ENCODE data around the gene TUBA1A. TPM values are rescaled to one million over a fixed set of nuclear protein-coding genes. Genes with fewer than 3 reads are reported as not detected.
"Not testable (repeated sequence)": the region's sequence is repeated elsewhere in the genome, so short reads cannot be mapped to it uniquely, and the experiment has no call there.

The TUBA1A gene
- total RNA-seq, 1 experiment from 2014 or later: 139 TPM

DNA sequence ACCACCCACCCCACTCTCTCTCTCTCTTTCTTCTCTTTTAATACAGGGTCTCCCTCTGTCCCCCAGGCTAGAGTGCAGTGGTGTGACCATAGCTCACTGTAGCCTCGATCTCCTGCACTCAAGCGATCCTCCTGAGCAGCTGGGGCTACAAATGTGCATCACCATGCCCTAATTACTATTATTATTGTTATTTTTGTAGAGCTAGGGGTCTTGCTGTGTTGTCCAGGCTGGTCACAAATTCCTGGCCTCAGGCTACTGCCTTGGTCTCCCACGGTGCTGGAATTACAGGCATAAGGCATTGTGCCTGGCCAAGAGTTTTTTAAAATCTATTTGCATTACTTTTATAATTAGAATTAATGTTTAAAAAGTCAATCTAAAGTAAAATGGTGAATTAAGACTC is 34.7 kb downstream of the TUBA1A start:
- no peaks in the 10 kb centered on the region for H3K27me3 ChIP-seq (ENCODE audit: low read length)
- H3K9me2 ChIP-seq (replicated peaks; ENCODE audit: insufficient read depth, low read length): no peaks in the 10 kb centered on the region
- H4K20me1 ChIP-seq (ENCODE audit: insufficient read depth, low read depth, low read length): no peaks in the 10 kb centered on the region
- no peaks in the 10 kb centered on the region for H3K79me2 ChIP-seq (ENCODE audit: low read length)
- H3K36me3 ChIP-seq (ENCODE audit: insufficient read depth, low read length): no peaks in the 10 kb centered on the region
- H2AFZ ChIP-seq (ENCODE audit: low read length): no peak overlapping the region
- no peak overlapping the region for H3K4me2 ChIP-seq (ENCODE audit: low read depth, low read length, poor library complexity, severe bottlenecking)
- H3K4me3 ChIP-seq (ENCODE audit: low read length): no peak overlapping the region
- no peak overlapping the region for H3K27ac ChIP-seq (ENCODE audit: low read length)
- H3K9me3 ChIP-seq (ENCODE audit: low read length): no peaks in the 10 kb centered on the region
- no peak overlapping the region for H3K9ac ChIP-seq (ENCODE audit: low read length)
- DNase-seq: no peak
- H3K4me1 ChIP-seq (ENCODE audit: low read length): no peaks in the 10 kb centered on the region

DNA sequence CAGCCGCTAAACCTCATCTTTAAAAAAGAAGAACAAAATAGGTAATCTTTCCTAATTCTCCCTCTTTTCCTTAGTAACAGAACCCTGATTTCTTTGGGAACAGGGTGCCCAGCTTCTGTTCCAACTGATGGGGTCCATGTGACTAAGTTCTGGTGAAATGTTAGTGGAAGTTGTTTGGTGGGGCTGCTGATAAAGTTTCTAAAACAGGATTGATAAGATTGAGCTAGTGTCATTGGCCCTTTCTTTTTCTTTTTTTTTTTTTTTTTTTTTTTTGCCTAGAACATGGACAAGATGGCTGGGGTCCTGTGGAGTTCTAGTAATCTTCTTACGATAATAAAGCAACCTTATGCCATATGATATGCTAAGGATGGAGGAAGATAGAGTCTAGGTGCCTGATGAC is 41.5 kb downstream of the TUBA1A start:
- Histone ChIP-seq H3K27ac (ENCODE audit: low read length) (no peak overlapping the region), H3K4me2 (ENCODE audit: low read depth, low read length, poor library complexity, severe bottlenecking) (no peak overlapping the region), H2AFZ (ENCODE audit: low read length) (no peak overlapping the region), H3K4me1 (ENCODE audit: low read length) (no peaks in the 10 kb centered on the region), H4K20me1 (ENCODE audit: insufficient read depth, low read depth, low read length) (no peaks in the 10 kb centered on the region), H3K9me2 (replicated peaks; ENCODE audit: insufficient read depth, low read length) (no peaks in the 10 kb centered on the region), H3K9me3 (ENCODE audit: low read length) (no peaks in the 10 kb centered on the region), H3K36me3 (ENCODE audit: insufficient read depth, low read length) (no peaks in the 10 kb centered on the region), H3K4me3 (ENCODE audit: low read length) (no peak overlapping the region), H3K79me2 (ENCODE audit: low read length) (no peaks in the 10 kb centered on the region), H3K27me3 (ENCODE audit: low read length) (no peaks in the 10 kb centered on the region), H3K9ac (ENCODE audit: low read length) (no peak overlapping the region)
- no peak for DNase-seq

- Histone ChIP-seq H3K9me3 (ENCODE audit: low read length) (no peaks in the 10 kb centered on the region), H4K20me1 (ENCODE audit: insufficient read depth, low read depth, low read length) (no peaks in the 10 kb centered on the region), H3K36me3 (ENCODE audit: insufficient read depth, low read length) (no peaks in the 10 kb centered on the region), H3K79me2 (ENCODE audit: low read length) (no peaks in the 10 kb centered on the region), H2AFZ (ENCODE audit: low read length) (no peak overlapping the region), H3K9me2 (replicated peaks; ENCODE audit: insufficient read depth, low read length) (no peaks in the 10 kb centered on the region), H3K27me3 (ENCODE audit: low read length) (no peaks in the 10 kb centered on the region), H3K4me3 (ENCODE audit: low read length) (no peak overlapping the region), H3K27ac (ENCODE audit: low read length) (no peak overlapping the region), H3K4me2 (ENCODE audit: low read depth, low read length, poor library complexity, severe bottlenecking) (no peak overlapping the region), H3K4me1 (ENCODE audit: low read length) (no peaks in the 10 kb centered on the region), H3K9ac (ENCODE audit: low read length) (no peak overlapping the region)
- no peak for DNase-seq
Observed at GRCh38 chr12:49146406-49146805, 42.5 kb downstream of the TUBA1A start.

- Histone ChIP-seq H4K20me1 (ENCODE audit: insufficient read depth, low read depth, low read length) (no peaks in the 10 kb centered on the region), H3K27me3 (ENCODE audit: low read length) (no peaks in the 10 kb centered on the region), H3K4me2 (ENCODE audit: low read depth, low read length, poor library complexity, severe bottlenecking) (no peak overlapping the region), H2AFZ (ENCODE audit: low read length) (no peak overlapping the region), H3K9me3 (ENCODE audit: low read length) (no peaks in the 10 kb centered on the region), H3K9ac (ENCODE audit: low read length) (no peak overlapping the region), H3K4me3 (ENCODE audit: low read length) (no peak overlapping the region), H3K27ac (ENCODE audit: low read length) (no peak overlapping the region), H3K9me2 (replicated peaks; ENCODE audit: insufficient read depth, low read length) (no peaks in the 10 kb centered on the region), H3K79me2 (ENCODE audit: low read length) (no peaks in the 10 kb centered on the region), H3K36me3 (ENCODE audit: insufficient read depth, low read length) (no peaks in the 10 kb centered on the region), H3K4me1 (ENCODE audit: low read length) (no peaks in the 10 kb centered on the region)
- DNase-seq: no peak
Observed at GRCh38 chr12:49144384-49144783, 44.5 kb downstream of the TUBA1A start.

- Histone ChIP-seq H4K20me1 (ENCODE audit: insufficient read depth, low read depth, low read length) (no peaks in the 10 kb centered on the region), H3K9ac (ENCODE audit: low read length) (no peak overlapping the region), H3K9me2 (replicated peaks; ENCODE audit: insufficient read depth, low read length) (no peaks in the 10 kb centered on the region), H3K4me2 (ENCODE audit: low read depth, low read length, poor library complexity, severe bottlenecking) (no peak overlapping the region), H3K4me1 (ENCODE audit: low read length) (peaks cover under 1% of the 10 kb centered on the region), H3K79me2 (ENCODE audit: low read length) (peaks cover under 1% of the 10 kb centered on the region), H3K27me3 (ENCODE audit: low read length) (no peaks in the 10 kb centered on the region), H3K4me3 (ENCODE audit: low read length) (no peak overlapping the region), H3K27ac (ENCODE audit: low read length) (no peak overlapping the region), H3K36me3 (ENCODE audit: insufficient read depth, low read length) (no peaks in the 10 kb centered on the region), H2AFZ (ENCODE audit: low read length) (no peak overlapping the region), H3K9me3 (ENCODE audit: low read length) (no peaks in the 10 kb centered on the region)
- DNase-seq: no peak
Observed at GRCh38 chr12:49138999-49139398, 49.9 kb downstream of the TUBA1A start.

- Histone ChIP-seq H3K9me2 (replicated peaks; ENCODE audit: insufficient read depth, low read length) (no peaks in the 10 kb centered on the region), H3K9me3 (ENCODE audit: low read length) (no peaks in the 10 kb centered on the region), H3K9ac (ENCODE audit: low read length) (no peak overlapping the region), H3K4me2 (ENCODE audit: low read depth, low read length, poor library complexity, severe bottlenecking) (no peak overlapping the region), H3K4me3 (ENCODE audit: low read length) (no peak overlapping the region), H3K36me3 (ENCODE audit: insufficient read depth, low read length) (no peaks in the 10 kb centered on the region), H3K4me1 (ENCODE audit: low read length) (peaks cover 4% of the 10 kb centered on the region), H3K27me3 (ENCODE audit: low read length) (no peaks in the 10 kb centered on the region), H2AFZ (ENCODE audit: low read length) (no peak overlapping the region), H3K79me2 (ENCODE audit: low read length) (peaks cover 5% of the 10 kb centered on the region), H4K20me1 (ENCODE audit: insufficient read depth, low read depth, low read length) (no peaks in the 10 kb centered on the region), H3K27ac (ENCODE audit: low read length) (no peak overlapping the region)
- DNase-seq: no peak
Observed at GRCh38 chr12:49138587-49138986, 50.3 kb downstream of the TUBA1A start.

GRCh38 chr12:49137476-49137875 is 51.4 kb downstream of the TUBA1A start:
- peaks cover 15% of the 10 kb centered on the region for H3K4me1 ChIP-seq (ENCODE audit: low read length)
- H3K4me3 ChIP-seq (ENCODE audit: low read length): no peak overlapping the region
- no peak for DNase-seq
- H2AFZ ChIP-seq (ENCODE audit: low read length): no peak overlapping the region
- H3K36me3 ChIP-seq (ENCODE audit: insufficient read depth, low read length): no peaks in the 10 kb centered on the region
- H3K9me2 ChIP-seq (replicated peaks; ENCODE audit: insufficient read depth, low read length): no peaks in the 10 kb centered on the region
- no peaks in the 10 kb centered on the region for H3K27me3 ChIP-seq (ENCODE audit: low read length)
- no peak overlapping the region for H3K27ac ChIP-seq (ENCODE audit: low read length)
- H3K4me2 ChIP-seq (ENCODE audit: low read depth, low read length, poor library complexity, severe bottlenecking): no peak overlapping the region
- H3K9me3 ChIP-seq (ENCODE audit: low read length): no peaks in the 10 kb centered on the region
- H3K79me2 ChIP-seq (ENCODE audit: low read length): peaks cover 13% of the 10 kb centered on the region
- H3K9ac ChIP-seq (ENCODE audit: low read length): no peak overlapping the region
- H4K20me1 ChIP-seq (ENCODE audit: insufficient read depth, low read depth, low read length): no peaks in the 10 kb centered on the region

GRCh38 chr12:49136997-49137396 is 51.9 kb downstream of the TUBA1A start:
- H2AFZ ChIP-seq (ENCODE audit: low read length); DNase-seq; H3K9ac ChIP-seq (ENCODE audit: low read length); H3K4me2 ChIP-seq (ENCODE audit: low read depth, low read length, poor library complexity, severe bottlenecking); H3K9me2 ChIP-seq (replicated peaks; ENCODE audit: insufficient read depth, low read length); H3K36me3 ChIP-seq (ENCODE audit: insufficient read depth, low read length); H3K27ac ChIP-seq (ENCODE audit: low read length); H4K20me1 ChIP-seq (ENCODE audit: insufficient read depth, low read depth, low read length); H3K4me3 ChIP-seq (ENCODE audit: low read length); H3K9me3 ChIP-seq (ENCODE audit: low read length); H3K27me3 ChIP-seq (ENCODE audit: low read length): not testable (repeated sequence)
- Histone ChIP-seq H3K4me1 (ENCODE audit: low read length) (peaks cover 20% of the 10 kb centered on the region), H3K79me2 (ENCODE audit: low read length) (peaks cover 13% of the 10 kb centered on the region)
